Common myeloid progenitor, CD34-positive (primary cell): ENCODE results near the gene ALDH3B2.

Experiments used
- CTCF ChIA-PET: fragments of 350-600 bp; sonication (Branson Sonifier 250); formaldehyde crosslinking; loops from one replicate; lab custom pipeline; 2021; ENCODE audit warnings: antibody characterized with exemption; lab: Charles Lee
- POLR2A ChIA-PET: fragments of 350-600 bp; sonication (Branson Sonifier 250); formaldehyde crosslinking; loops from one replicate; lab custom pipeline; 2021; ENCODE audit warnings: antibody characterized with exemption; lab: Charles Lee
- DNase-seq, 3 donors: peaks; one replicate each; pipeline versions ENCODE4 v3.0.0 to v3.0.0-alpha.2; 2013
- H3K27ac ChIP-seq, 2 experiments: 1 replicate in 1 of 2; 2 replicates in 1 of 2; pipeline ENCODE4 v1.7.0; 2013; ENCODE audit warnings: inconsistent platforms in 2 of 2, low read length in 2 of 2, mild to moderate bottlenecking in 2 of 2, low read depth in 1 of 2, moderate library complexity in 1 of 2; ENCODE audit not compliant: severe bottlenecking in 2 of 2, insufficient read depth in 1 of 2, poor library complexity in 1 of 2
- H3K27me3 ChIP-seq, 5 experiments: replicated peaks in 2 of 5; 1 replicate in 3 of 5; 2 replicates in 2 of 5; pipeline versions ENCODE4 v1.6.1 to v1.7.0; 2013; ENCODE audit warnings: low read length in 4 of 5, mild to moderate bottlenecking in 2 of 5, moderate library complexity in 2 of 5, inconsistent platforms in 1 of 5; ENCODE audit not compliant: insufficient read depth in 5 of 5, control insufficient read depth in 4 of 5
- H3K36me3 ChIP-seq, 4 experiments: 1 replicate in 2 of 4; 2 replicates in 2 of 4; pipeline versions ENCODE4 v1.6.1 to v1.7.0; 2013; ENCODE audit warnings: low read length in 3 of 4, control low read depth in 1 of 4, mild to moderate bottlenecking in 1 of 4; ENCODE audit not compliant: control insufficient read depth in 4 of 4, insufficient read depth in 4 of 4
- H3K4me1 ChIP-seq, 4 experiments: 1 replicate in 3 of 4; 2 replicates in 1 of 4; pipeline versions ENCODE4 v1.6.1 to v1.7.1; 2013; ENCODE audit warnings: low read length in 3 of 4, mild to moderate bottlenecking in 3 of 4, control low read depth in 1 of 4, inconsistent platforms in 1 of 4, moderate library complexity in 1 of 4; ENCODE audit not compliant: control insufficient read depth in 4 of 4, insufficient read depth in 4 of 4; ENCODE audit errors: control extremely low read depth in 1 of 4
- H3K4me3 ChIP-seq, 7 experiments: 1 replicate in 4 of 7; 2 replicates in 3 of 7; pipeline versions ENCODE4 v1.5.1 to v1.7.0; 2013; ENCODE audit warnings: mild to moderate bottlenecking in 7 of 7, low read length in 6 of 7, moderate library complexity in 6 of 7, inconsistent platforms in 2 of 7, low read depth in 2 of 7, control low read depth in 1 of 7; ENCODE audit not compliant: insufficient read depth in 4 of 7, control insufficient read depth in 1 of 7; ENCODE audit errors: extremely low read depth in 1 of 7
- H3K9me3 ChIP-seq, 5 experiments: 1 replicate in 4 of 5; 2 replicates in 1 of 5; pipeline versions ENCODE4 v1.6.1 to v1.7.1; 2013; ENCODE audit warnings: low read length in 4 of 5, mild to moderate bottlenecking in 2 of 5, inconsistent platforms in 1 of 5, low read depth in 1 of 5, moderate library complexity in 1 of 5; ENCODE audit not compliant: control insufficient read depth in 4 of 5, insufficient read depth in 2 of 5; ENCODE audit errors: control extremely low read depth in 1 of 5
- WGBS: methylation state at CpG from one replicate; pipeline ENCODE4 v1.1.5; 2013; ENCODE audit not compliant: insufficient coverage; 5-methylcytosine and 5-hydroxymethylcytosine counted together

ALDH3B2 gene

DNA sequence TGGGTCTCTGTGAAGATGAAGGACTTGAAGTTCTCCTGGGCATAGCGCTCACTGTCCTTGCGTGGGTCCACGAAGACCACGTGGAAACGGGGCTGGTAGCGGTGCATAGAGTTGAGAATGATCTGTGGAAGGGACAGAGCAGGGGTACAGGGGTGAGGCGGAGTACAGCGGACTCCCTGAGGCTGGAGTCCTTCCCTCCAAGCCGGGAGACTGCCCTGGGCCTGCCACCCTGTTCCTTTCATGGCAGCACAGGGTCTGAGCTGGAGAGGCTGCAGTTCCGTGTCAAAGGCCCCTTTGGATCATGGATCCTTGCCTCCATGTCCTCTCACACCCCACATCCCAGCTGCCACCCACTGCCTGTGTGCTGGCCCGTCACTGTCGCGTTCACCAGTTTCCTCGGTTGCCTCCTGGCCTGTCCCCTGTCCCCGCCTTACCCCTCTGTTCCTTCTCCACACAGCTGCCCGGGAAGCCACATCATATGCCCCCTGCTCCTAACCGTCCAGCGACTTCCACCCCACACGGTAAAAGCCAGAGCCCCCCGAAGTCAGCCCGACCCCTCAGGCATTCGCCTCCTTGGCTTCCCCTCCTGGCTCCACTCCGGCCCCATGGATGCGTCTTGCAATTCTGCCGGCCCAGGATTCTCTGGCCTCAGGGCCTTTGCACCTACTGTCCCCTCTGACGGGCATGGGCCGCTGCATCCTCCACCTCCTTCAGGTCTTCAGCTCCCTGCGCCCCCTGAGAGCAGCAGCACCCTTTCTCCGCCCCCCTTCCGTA lies 41.3 kb downstream of the ALDH3B2 start:
- H3K4me1 ChIP-seq: peaks cover 0 to 40% (median 36%) of the 10 kb centered on the region in 4 experiments
- DNase-seq: no peak
- CTCF ChIA-PET: interaction anchor here (1.1 to 16.8 kb wide), 8 partner anchors 8 to 68 kb away, joined by 3 to 169 read pairs (median 8); partner anchors contain the start of gene ACY3
- no peak overlapping the region for H3K27ac ChIP-seq
- POLR2A ChIA-PET: no interaction called here
- 95% methylated on average over 26 of the region's 30 CpGs for WGBS
- no peak overlapping the region for H3K4me3 ChIP-seq
- no peaks in the 10 kb centered on the region for H3K36me3 ChIP-seq
- no peaks in the 10 kb centered on the region for H3K27me3 ChIP-seq
- no peaks in the 10 kb centered on the region for H3K9me3 ChIP-seq

- Histone ChIP-seq H3K27me3 (no peaks in the 10 kb centered on the region), H3K4me1 (peaks cover 0 to 40% (median 36%) of the 10 kb centered on the region in 4 experiments), H3K9me3 (no peaks in the 10 kb centered on the region), H3K27ac (no peak overlapping the region), H3K36me3 (peaks cover 0 to 7% (median 1%) of the 10 kb centered on the region in 4 experiments), H3K4me3 (no peak overlapping the region)
- POLR2A ChIA-PET: no interaction called here
- CTCF ChIA-PET: interaction anchor here (0.6 to 16.8 kb wide), 8 partner anchors 9 to 317 kb away, joined by 3 to 169 read pairs (median 8); partner anchors contain the start of gene ACY3
- 66% methylated on average over 12 of the region's 12 CpGs for WGBS
- no peak for DNase-seq
Measured at GRCh38 chr11:67632175-67632981, 42.0 kb downstream of the ALDH3B2 start.

DNA sequence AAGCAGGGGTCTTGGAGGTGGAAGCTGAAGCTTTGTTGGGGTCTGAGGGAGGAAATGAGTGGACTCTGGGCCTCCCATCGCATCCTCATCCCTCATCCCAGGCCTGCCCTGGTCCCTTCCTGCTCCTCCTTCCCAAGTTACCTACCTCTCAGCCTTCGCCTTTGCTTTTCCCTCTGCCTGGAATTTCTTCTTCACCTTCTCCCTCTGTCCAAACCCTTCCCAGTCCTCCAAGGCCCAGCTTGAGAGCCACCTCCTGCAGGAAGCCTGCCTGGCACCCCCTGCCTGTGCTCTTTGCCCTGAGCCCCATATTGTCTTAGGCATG lies 42.6 kb downstream of the ALDH3B2 start:
- Histone ChIP-seq H3K27me3 (no peaks in the 10 kb centered on the region), H3K27ac (no peak overlapping the region), H3K4me1 (peaks cover 0 to 40% (median 36%) of the 10 kb centered on the region in 4 experiments), H3K9me3 (no peaks in the 10 kb centered on the region), H3K36me3 (peaks cover 0 to 12% (median 1%) of the 10 kb centered on the region in 4 experiments), H3K4me3 (no peak overlapping the region)
- POLR2A ChIA-PET: no interaction called here
- no peak for DNase-seq
- 91% methylated on average over 2 of the region's 2 CpGs for WGBS
- CTCF ChIA-PET: interaction anchor here (1.0 to 16.8 kb wide), 8 partner anchors 9 to 70 kb away, joined by 3 to 169 read pairs (median 8); partner anchors contain the start of genes ACY3 and GSTP1

- no peak for DNase-seq
- ChIA-PET CTCF (interaction anchor here (1.0 to 16.8 kb wide), 7 partner anchors 10 to 70 kb away, joined by 3 to 169 read pairs (median 8); partner anchors contain the start of genes ACY3 and GSTP1), POLR2A (no interaction called here)
- no peaks in the 10 kb centered on the region for H3K9me3 ChIP-seq
- 78% methylated on average over 6 of the region's 7 CpGs for WGBS
- H3K4me1 ChIP-seq: peaks cover 0 to 40% (median 36%) of the 10 kb centered on the region in 4 experiments
- H3K36me3 ChIP-seq: peaks cover 0 to 13% (median 1%) of the 10 kb centered on the region in 4 experiments
- no peaks in the 10 kb centered on the region for H3K27me3 ChIP-seq
- H3K4me3 ChIP-seq: peak overlapping the region in 1 of 7 experiments; percentile 73
- H3K27ac ChIP-seq: no peak overlapping the region
Measured at GRCh38 chr11:67631411-67631810, 43.0 kb downstream of the ALDH3B2 start.

- CTCF ChIA-PET: interaction anchor here (1.0 to 16.8 kb wide), 8 partner anchors 10 to 48 kb away, joined by 3 to 169 read pairs (median 8); partner anchors contain the start of genes ACY3 and GSTP1
Measured at GRCh38 chr11:67630943-67631331, 43.5 kb downstream of the ALDH3B2 start.

DNA sequence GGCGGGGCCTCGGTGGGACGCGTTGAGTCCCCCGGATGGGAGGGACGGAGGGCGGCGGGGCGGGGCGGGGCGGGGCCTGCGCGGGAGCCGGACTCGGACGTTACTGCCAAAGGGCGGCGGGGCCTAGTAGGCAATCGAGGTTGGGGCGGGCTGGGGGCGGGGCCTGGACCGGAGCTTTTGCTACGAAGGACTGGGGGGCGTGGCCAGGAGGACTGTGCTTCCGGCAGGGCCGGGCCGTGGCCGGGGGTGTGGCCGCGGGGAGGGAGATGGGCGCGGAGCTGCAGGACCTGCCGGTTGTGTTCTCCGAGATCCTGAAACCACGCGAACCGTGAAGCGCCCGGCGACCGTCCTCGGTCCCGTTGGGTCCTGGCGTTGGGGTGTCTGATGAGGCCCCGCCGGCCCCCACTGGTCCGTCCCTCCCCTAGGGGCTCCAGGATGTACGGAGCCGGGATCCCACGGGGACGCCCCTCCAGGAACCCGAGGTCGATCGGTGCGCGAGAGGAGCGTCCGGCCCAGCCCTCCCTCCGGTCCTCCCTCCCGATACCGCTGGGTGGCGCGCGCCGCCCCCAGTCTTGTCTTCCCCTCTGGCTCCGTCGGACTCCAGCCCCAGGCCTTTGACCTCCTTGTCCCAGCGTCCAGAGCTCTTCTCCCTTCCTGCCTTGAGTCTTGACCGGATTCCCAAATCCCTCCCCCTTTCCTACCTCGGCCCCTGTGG lies 44.0 kb downstream of the ALDH3B2 start:
- ChIA-PET CTCF (interaction anchor here (0.7 to 16.8 kb wide), 12 partner anchors 8 to 48 kb away, joined by 3 to 169 read pairs (median 6); partner anchors contain the start of genes ACY3 and GSTP1), POLR2A (interaction anchor here (0.7 to 1.6 kb wide), 3 partner anchors 16 to 22 kb away, joined by 3 to 5 read pairs (median 3); partner anchors contain the start of gene ACY3)
- Histone ChIP-seq H3K4me3 (peak overlapping the region; percentile 59 to 78 (median 73)), H3K27me3 (no peaks in the 10 kb centered on the region), H3K4me1 (peaks cover 0 to 40% (median 36%) of the 10 kb centered on the region in 4 experiments), H3K36me3 (peaks cover 0 to 13% (median 1%) of the 10 kb centered on the region in 4 experiments), H3K9me3 (no peaks in the 10 kb centered on the region), H3K27ac (peak overlapping the region in 1 of 2 experiments; percentile 79)
- WGBS: under 1% methylated on average over 59 of the region's 70 CpGs
- peak; percentile 95 to 98 (median 98) for DNase-seq

More at GRCh38 chr11:67630943-67631331, 43.5 kb downstream of the ALDH3B2 start:
- POLR2A ChIA-PET: interaction anchor here (1.6 kb wide), 1 partner anchor 20 kb away, joined by 5 read pairs; the partner anchor contains the start of gene ACY3
- Histone ChIP-seq H3K9me3 (no peaks in the 10 kb centered on the region), H3K36me3 (peaks cover 0 to 13% (median 1%) of the 10 kb centered on the region in 4 experiments), H3K27ac (peak overlapping the region in 1 of 2 experiments; percentile 79), H3K4me3 (peak overlapping the region; percentile 59 to 78 (median 73)), H3K4me1 (peaks cover 0 to 40% (median 36%) of the 10 kb centered on the region in 4 experiments), H3K27me3 (no peaks in the 10 kb centered on the region)
- WGBS: 71% methylated on average over 12 of the region's 16 CpGs
- no peak for DNase-seq
